ENCODE data around the gene TFPI2. TPM values are rescaled to one million over a fixed set of nuclear protein-coding genes. Genes with fewer than 3 reads are reported as not detected.

TFPI2 gene
- total RNA-seq, 2 donors from 2014 or later: not detected

Other genes starting within 250 kb of the TFPI2 start
- not detected for gene GNGT1, start 15.8 kb upstream of the TFPI2 start, total RNA-seq
- not detected for gene GNG11, start 31.0 kb upstream of the TFPI2 start, total RNA-seq
- 10 to 100 TPM; 18.1 to 23.8 TPM for gene BET1, start 113.6 kb upstream of the TFPI2 start, total RNA-seq

Measured in natural killer cell treated with Interleukin-12 subunit alpha and Interleukin-12 subunit beta and Interleukin-15 and Interleukin-18, amount 100 ng/mL, for 72 hours (primary cell).